ENCODE measurements around the gene RAB18. TPM values are rescaled to one million over a fixed set of nuclear protein-coding genes. Genes with fewer than 3 reads are reported as not detected.
"Not testable (repeated sequence)": the region's sequence is repeated elsewhere in the genome, so short reads cannot be mapped to it uniquely, and the experiment has no call there.

The RAB18 gene
- total RNA-seq, 1 donor from 2014 or later = 31.3 TPM

GRCh38 chr10:27542812-27543211 lies 38.7 kb downstream of the RAB18 start:
- no peak for DNase-seq (ENCODE audit: low read depth in 2 of 2)

- DNase-seq (ENCODE audit: low read depth in 2 of 2) = no peak
Observed at GRCh38 chr10:27547047-27547446, 42.9 kb downstream of the RAB18 start.

GRCh38 chr10:27547482-27547881 lies 43.4 kb downstream of the RAB18 start:
- DNase-seq (ENCODE audit: low read depth in 2 of 2) = no peak

GRCh38 chr10:27550823-27551222 lies 46.7 kb downstream of the RAB18 start:
- DNase-seq (ENCODE audit: low read depth in 2 of 2) = no peak

GRCh38 chr10:27558612-27559020 lies 54.5 kb downstream of the RAB18 start:
- DNase-seq (ENCODE audit: low read depth in 2 of 2) = peak; percentile 12 to 53

- no peak for DNase-seq (ENCODE audit: low read depth in 2 of 2)
Observed at GRCh38 chr10:27561334-27561733, 57.2 kb downstream of the RAB18 start.

GRCh38 chr10:27564398-27564797 lies 60.3 kb downstream of the RAB18 start:
- no peak for DNase-seq (ENCODE audit: low read depth in 2 of 2)

GRCh38 chr10:27564880-27565279 lies 60.8 kb downstream of the RAB18 start:
- DNase-seq (ENCODE audit: low read depth in 2 of 2) = no peak

- no peak for DNase-seq (ENCODE audit: low read depth in 2 of 2)
Observed at GRCh38 chr10:27568196-27569175, 64.4 kb downstream of the RAB18 start.

- DNase-seq (ENCODE audit: low read depth in 2 of 2) = no peak
Observed at GRCh38 chr10:27569946-27570345, 65.8 kb downstream of the RAB18 start.

- DNase-seq (ENCODE audit: low read depth in 2 of 2) = not testable (repeated sequence)
Observed at GRCh38 chr10:27577038-27577437, 72.9 kb downstream of the RAB18 start.

- DNase-seq (ENCODE audit: low read depth in 2 of 2) = no peak
Observed at GRCh38 chr10:27578316-27578715, 74.2 kb downstream of the RAB18 start.

GRCh38 chr10:27581225-27581624 lies 77.1 kb downstream of the RAB18 start:
- DNase-seq (ENCODE audit: low read depth in 2 of 2) = no peak

- DNase-seq (ENCODE audit: low read depth in 2 of 2) = no peak
Observed at GRCh38 chr10:27584302-27584701, 80.2 kb downstream of the RAB18 start.

Other genes with a start within 250 kb of the RAB18 start
- gene MKX, start 241.5 kb downstream of the RAB18 start, total RNA-seq = under 0.01 TPM in 1 of 2 replicates, not detected in the other

All from dermis microvascular lymphatic vessel endothelial cell (primary cell).